Loucy (cell line): Measurements from ENCODE around the gene BLVRA.

Experiments used
- EZH2phosphoT487 ChIP-seq: fragments of 200-600 bp; IDR thresholded peaks from 2 replicates; pipeline ENCODE4 v1.6.1; 2018; ENCODE audit warnings: antibody characterized with exemption, mild to moderate bottlenecking, moderate library complexity, borderline replicate concordance
- TF ChIP-seq, protein P1 (sequence below): fragments of 200-600 bp; sonication (generic); conservative IDR thresholded peaks from 2 replicates; pipeline ENCODE4 v1.5.1; 2014; ENCODE audit warnings: mild to moderate bottlenecking, antibody characterized with exemption, low read length

GRCh38 chr7:43723007-43723341, 35.5 kb upstream of the BLVRA start:
- TF ChIP-seq, protein P1, sequence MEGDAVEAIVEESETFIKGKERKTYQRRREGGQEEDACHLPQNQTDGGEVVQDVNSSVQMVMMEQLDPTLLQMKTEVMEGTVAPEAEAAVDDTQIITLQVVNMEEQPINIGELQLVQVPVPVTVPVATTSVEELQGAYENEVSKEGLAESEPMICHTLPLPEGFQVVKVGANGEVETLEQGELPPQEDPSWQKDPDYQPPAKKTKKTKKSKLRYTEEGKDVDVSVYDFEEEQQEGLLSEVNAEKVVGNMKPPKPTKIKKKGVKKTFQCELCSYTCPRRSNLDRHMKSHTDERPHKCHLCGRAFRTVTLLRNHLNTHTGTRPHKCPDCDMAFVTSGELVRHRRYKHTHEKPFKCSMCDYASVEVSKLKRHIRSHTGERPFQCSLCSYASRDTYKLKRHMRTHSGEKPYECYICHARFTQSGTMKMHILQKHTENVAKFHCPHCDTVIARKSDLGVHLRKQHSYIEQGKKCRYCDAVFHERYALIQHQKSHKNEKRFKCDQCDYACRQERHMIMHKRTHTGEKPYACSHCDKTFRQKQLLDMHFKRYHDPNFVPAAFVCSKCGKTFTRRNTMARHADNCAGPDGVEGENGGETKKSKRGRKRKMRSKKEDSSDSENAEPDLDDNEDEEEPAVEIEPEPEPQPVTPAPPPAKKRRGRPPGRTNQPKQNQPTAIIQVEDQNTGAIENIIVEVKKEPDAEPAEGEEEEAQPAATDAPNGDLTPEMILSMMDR, result no peak
- TF ChIP-seq EZH2phosphoT487, result no peak
